ENCODE data around the gene INSRR. TPM values are rescaled to one million over a fixed set of nuclear protein-coding genes. Genes with fewer than 3 reads are reported as not detected.
A peak's percentile ranks its signal among the peaks of the same experiment; 100 is the strongest.

The INSRR gene
- total and polyA plus RNA-seq, 9 of the 15 experiments (the other 6 are each of a cell fraction or from before 2014, with no cell fraction given) = 0.03 to 0.18 (median 0.06) TPM; not detected in 3

DNA sequence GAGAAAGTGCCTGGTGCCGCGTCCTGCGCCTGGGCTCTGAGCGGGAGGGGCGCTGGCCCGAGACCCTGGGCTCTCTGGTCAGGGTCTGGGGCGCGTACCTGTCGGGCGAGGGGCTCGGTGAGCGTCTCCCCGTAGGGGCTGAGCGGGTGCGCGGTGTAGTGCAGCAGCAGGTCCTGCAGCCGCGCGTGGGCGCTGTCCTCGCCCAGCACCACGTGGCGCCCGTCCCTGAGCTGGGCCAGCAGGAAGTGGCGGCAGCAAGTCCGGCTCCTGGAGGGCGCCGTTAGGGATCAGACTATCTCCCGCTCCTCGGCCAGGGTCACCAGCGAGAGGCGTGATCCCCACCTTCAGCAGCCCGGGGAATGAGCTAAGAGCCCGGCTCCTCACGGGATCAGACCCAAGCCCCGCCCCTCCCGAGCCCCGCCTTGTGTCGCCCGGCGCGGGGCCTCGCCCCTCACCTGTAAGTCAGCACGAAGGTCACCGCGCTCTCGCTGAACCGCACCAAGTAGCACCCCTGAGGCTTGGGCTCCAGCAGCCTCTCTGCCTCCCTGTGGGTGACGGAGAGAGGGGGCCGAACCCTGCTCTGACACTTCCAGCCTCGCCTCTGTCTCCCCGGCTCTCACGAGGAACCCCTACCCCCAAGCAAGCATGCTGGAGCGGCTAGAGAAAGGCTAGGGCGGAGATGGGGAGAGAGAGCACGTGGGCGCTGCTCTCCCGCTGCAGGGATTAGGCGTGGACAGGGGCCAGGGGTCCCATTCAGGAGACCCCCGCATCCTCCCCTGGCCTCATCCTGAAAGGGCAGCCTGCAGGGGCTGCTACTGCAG lies 45.0 kb downstream of the INSRR start (continued):
- TF ChIP-seq CREB1 (IDR thresholded peaks at IDR 0.05) (no peak; the same call in 1 of the 2 replicates), CREB1 (CRISPR knock-in tag; IDR thresholded peaks at IDR 0.05) (peak; percentile 75), ZNF175 (CRISPR knock-in tag; IDR thresholded peaks at IDR 0.05; ENCODE audit: low read depth) (peak; percentile 79; the same call in 1 of the 2 replicates), CBFA2T3 (IDR thresholded peaks at IDR 0.05) (peak; percentile 21; the same call in 1 of the 2 replicates), MXD1 (CRISPR knock-in tag; IDR thresholded peaks at IDR 0.05; ENCODE audit: borderline replicate concordance, poor library complexity, severe bottlenecking) (peak; percentile 90), SMARCA5 (IDR thresholded peaks at IDR 0.05) (peak; percentile 61; the same call in 1 of the 2 replicates), LEF1 (IDR thresholded peaks at IDR 0.05) (0 out of 2 replicates have a peak, but pooled peaks have one; percentile 31), HDAC2 (IDR thresholded peaks at IDR 0.05) (0 out of 2 replicates have a peak, but pooled peaks have one; percentile 46), TFAM (CRISPR knock-in tag; conservative IDR thresholded peaks at IDR 0.05) (no peak), ZNF76 (CRISPR knock-in tag; IDR thresholded peaks at IDR 0.05; ENCODE audit: borderline replicate concordance) (peak; percentile 88), CBFB (CRISPR knock-in tag; IDR thresholded peaks at IDR 0.05) (0 out of 2 replicates have a peak, but pooled peaks have one; percentile 69), ARID1B (IDR thresholded peaks at IDR 0.05) (peak; percentile 46), ZNF24 (IDR thresholded peaks at IDR 0.05) (peak; percentile 30; the same call in 1 of the 2 replicates), ATF1 (CRISPR knock-in tag; IDR thresholded peaks at IDR 0.05) (no peak), ATF1 (tag; IDR thresholded peaks at IDR 0.05) (peak; percentile 59), POU5F1 (IDR thresholded peaks at IDR 0.05; ENCODE audit: borderline replicate concordance, low read depth, low read length, partially characterized antibody) (no peak), SMC3 (conservative IDR thresholded peaks at IDR 0.05; ENCODE audit: insufficient read depth, low read depth, low read length) (peak; percentile 14; the same call in 1 of the 2 replicates)
- TF ChIP-seq, protein P1, sequence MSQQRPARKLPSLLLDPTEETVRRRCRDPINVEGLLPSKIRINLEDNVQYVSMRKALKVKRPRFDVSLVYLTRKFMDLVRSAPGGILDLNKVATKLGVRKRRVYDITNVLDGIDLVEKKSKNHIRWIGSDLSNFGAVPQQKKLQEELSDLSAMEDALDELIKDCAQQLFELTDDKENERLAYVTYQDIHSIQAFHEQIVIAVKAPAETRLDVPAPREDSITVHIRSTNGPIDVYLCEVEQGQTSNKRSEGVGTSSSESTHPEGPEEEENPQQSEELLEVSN (IDR thresholded peaks at IDR 0.05; ENCODE audit: borderline replicate concordance in 1 of 2, extremely low read depth in 1 of 2, insufficient read depth in 1 of 2, insufficient read length in 1 of 2, low read depth in 1 of 2, low read length in 1 of 2, poor library complexity in 1 of 2, severe bottlenecking in 1 of 2) = peak; percentile 98 to 99
- TF ChIP-seq, protein P2, sequence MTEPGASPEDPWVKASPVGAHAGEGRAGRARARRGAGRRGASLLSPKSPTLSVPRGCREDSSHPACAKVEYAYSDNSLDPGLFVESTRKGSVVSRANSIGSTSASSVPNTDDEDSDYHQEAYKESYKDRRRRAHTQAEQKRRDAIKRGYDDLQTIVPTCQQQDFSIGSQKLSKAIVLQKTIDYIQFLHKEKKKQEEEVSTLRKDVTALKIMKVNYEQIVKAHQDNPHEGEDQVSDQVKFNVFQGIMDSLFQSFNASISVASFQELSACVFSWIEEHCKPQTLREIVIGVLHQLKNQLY (CRISPR knock-in tag; conservative IDR thresholded peaks at IDR 0.05) = 0 out of 4 replicates have a peak, but pooled peaks of 1 of the 2 experiments have one; percentile 68
- TF ChIP-seq, protein P3, sequence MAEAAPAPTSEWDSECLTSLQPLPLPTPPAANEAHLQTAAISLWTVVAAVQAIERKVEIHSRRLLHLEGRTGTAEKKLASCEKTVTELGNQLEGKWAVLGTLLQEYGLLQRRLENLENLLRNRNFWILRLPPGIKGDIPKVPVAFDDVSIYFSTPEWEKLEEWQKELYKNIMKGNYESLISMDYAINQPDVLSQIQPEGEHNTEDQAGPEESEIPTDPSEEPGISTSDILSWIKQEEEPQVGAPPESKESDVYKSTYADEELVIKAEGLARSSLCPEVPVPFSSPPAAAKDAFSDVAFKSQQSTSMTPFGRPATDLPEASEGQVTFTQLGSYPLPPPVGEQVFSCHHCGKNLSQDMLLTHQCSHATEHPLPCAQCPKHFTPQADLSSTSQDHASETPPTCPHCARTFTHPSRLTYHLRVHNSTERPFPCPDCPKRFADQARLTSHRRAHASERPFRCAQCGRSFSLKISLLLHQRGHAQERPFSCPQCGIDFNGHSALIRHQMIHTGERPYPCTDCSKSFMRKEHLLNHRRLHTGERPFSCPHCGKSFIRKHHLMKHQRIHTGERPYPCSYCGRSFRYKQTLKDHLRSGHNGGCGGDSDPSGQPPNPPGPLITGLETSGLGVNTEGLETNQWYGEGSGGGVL (CRISPR knock-in tag; IDR thresholded peaks at IDR 0.05) = no peak
- TF ChIP-seq, protein P4, sequence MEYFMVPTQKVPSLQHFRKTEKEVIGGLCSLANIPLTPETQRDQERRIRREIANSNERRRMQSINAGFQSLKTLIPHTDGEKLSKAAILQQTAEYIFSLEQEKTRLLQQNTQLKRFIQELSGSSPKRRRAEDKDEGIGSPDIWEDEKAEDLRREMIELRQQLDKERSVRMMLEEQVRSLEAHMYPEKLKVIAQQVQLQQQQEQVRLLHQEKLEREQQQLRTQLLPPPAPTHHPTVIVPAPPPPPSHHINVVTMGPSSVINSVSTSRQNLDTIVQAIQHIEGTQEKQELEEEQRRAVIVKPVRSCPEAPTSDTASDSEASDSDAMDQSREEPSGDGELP (CRISPR knock-in tag; IDR thresholded peaks at IDR 0.05; ENCODE audit: borderline replicate concordance) = peak; percentile 91

All from K562 (cell line).